ENCODE data around the gene NDOR1. TPM values are rescaled to one million over a fixed set of nuclear protein-coding genes. Genes with fewer than 3 reads are reported as not detected.

NDOR1 gene
- polyA plus RNA-seq, 2 of the 4 experiments (the other 2 are of a cell fraction): 5.6 to 19.5 TPM

DNA sequence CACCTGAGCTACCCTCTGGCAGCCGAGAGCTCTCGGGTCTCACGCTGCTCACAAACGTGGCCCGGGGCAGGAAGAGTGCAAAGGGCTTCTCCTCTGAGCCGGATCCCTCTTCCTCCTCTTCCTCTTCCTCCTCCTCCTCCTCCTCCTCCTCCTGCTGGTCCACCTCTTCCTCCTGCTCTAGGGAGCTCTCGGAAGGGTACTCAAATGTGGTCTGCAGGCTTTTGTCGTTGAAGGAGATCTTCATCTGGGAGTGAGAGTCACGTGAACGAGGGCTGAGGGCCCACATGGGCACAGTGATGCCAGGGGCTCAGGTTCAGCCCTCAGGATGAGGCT lies 13.1 kb upstream of the NDOR1 start (continued):
- TF ChIP-seq, protein P1, sequence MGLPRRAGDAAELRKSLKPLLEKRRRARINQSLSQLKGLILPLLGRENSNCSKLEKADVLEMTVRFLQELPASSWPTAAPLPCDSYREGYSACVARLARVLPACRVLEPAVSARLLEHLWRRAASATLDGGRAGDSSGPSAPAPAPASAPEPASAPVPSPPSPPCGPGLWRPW (IDR thresholded peaks at IDR 0.05): no peak
- no peak for TF ChIP-seq BHLHE40 (IDR thresholded peaks at IDR 0.05; ENCODE audit: low read depth, low read length)
- TF ChIP-seq KDM5A (IDR thresholded peaks at IDR 0.05): no peak

GRCh38 chr9:137192859-137193258 lies 12.6 kb upstream of the NDOR1 start:
- FAIRE-seq: no peak
- TF ChIP-seq TFCP2L1 (CRISPR knock-in tag; IDR thresholded peaks at IDR 0.05): no peak
- no peak for TF ChIP-seq CBX8 (IDR thresholded peaks at IDR 0.05)
- no peak for TF ChIP-seq ZC3H11A (IDR thresholded peaks at IDR 0.05)
- no peak for TF ChIP-seq MAZ (IDR thresholded peaks at IDR 0.05; ENCODE audit: borderline replicate concordance, low read depth, low read length)
- TF ChIP-seq CBX2 (IDR thresholded peaks at IDR 0.05; ENCODE audit: borderline replicate concordance, low read depth): no peak
- TF ChIP-seq POLR2AphosphoS2 (conservative IDR thresholded peaks at IDR 0.05; ENCODE audit: low read length): no peak
- no peak for TF ChIP-seq JUNB (IDR thresholded peaks at IDR 0.05)
- TF ChIP-seq HOXA7 (CRISPR knock-in tag; IDR thresholded peaks at IDR 0.05): no peak
- no peak for TF ChIP-seq PBX3 (IDR thresholded peaks at IDR 0.05)
- no peak for TF ChIP-seq CHD2 (IDR thresholded peaks at IDR 0.05; ENCODE audit: low read length, partially characterized antibody)
- no peak for TF ChIP-seq JUN (IDR thresholded peaks at IDR 0.05)
- no peak for TF ChIP-seq E2F6 (IDR thresholded peaks at IDR 0.05; ENCODE audit: borderline replicate concordance, low read depth)
- TF ChIP-seq, protein P2, sequence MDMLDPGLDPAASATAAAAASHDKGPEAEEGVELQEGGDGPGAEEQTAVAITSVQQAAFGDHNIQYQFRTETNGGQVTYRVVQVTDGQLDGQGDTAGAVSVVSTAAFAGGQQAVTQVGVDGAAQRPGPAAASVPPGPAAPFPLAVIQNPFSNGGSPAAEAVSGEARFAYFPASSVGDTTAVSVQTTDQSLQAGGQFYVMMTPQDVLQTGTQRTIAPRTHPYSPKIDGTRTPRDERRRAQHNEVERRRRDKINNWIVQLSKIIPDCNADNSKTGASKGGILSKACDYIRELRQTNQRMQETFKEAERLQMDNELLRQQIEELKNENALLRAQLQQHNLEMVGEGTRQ (IDR thresholded peaks at IDR 0.05): no peak
- TF ChIP-seq, protein P3, sequence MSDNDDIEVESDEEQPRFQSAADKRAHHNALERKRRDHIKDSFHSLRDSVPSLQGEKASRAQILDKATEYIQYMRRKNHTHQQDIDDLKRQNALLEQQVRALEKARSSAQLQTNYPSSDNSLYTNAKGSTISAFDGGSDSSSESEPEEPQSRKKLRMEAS (IDR thresholded peaks at IDR 0.05): no peak
- TF ChIP-seq EP300 (IDR thresholded peaks at IDR 0.05): no peak
- TF ChIP-seq REST (IDR thresholded peaks at IDR 0.05): no peak
- no peak for TF ChIP-seq EHMT2 (IDR thresholded peaks at IDR 0.05; ENCODE audit: low read depth)
- TF ChIP-seq MAFK (IDR thresholded peaks at IDR 0.05; ENCODE audit: partially characterized antibody): no peak
- TF ChIP-seq, protein P1 (IDR thresholded peaks at IDR 0.05): no peak
- no peak for TF ChIP-seq CHD4 (IDR thresholded peaks at IDR 0.05; ENCODE audit: borderline replicate concordance)
- 36% methylated on average over 2 of the region's 2 CpGs for WGBS (ENCODE audit: missing lambda C conversion rate)
- H3K4me2 ChIP-seq: no peak overlapping the region
- no peaks in the 10 kb centered on the region for H3K9me3 ChIP-seq
- peaks cover 33% of the 10 kb centered on the region for H3K4me1 ChIP-seq
- DNase-seq (ENCODE audit: low read depth in 1 of 2, low spot score in 1 of 2): no peak
- ChIA-PET POLR2A (interaction anchor here (1.8 kb wide), 1 partner anchor 8 kb away, joined by 10 read pairs; the partner anchor contains the start of gene TPRN), CTCF (interaction anchor here (0.6 to 11.5 kb wide), 8 partner anchors 9 to 125 kb away, joined by 3 to 156 read pairs (median 5); partner anchors contain the start of genes CYSRT1, LRRC26, RNF208 and RNF224)
- H3K27ac ChIP-seq: no peak overlapping the region
- ATAC-seq: no peak
- H3K4me3 ChIP-seq: no peak overlapping the region
